ENCODE measurements around the gene BRD7.

Gene BRD7

DNA sequence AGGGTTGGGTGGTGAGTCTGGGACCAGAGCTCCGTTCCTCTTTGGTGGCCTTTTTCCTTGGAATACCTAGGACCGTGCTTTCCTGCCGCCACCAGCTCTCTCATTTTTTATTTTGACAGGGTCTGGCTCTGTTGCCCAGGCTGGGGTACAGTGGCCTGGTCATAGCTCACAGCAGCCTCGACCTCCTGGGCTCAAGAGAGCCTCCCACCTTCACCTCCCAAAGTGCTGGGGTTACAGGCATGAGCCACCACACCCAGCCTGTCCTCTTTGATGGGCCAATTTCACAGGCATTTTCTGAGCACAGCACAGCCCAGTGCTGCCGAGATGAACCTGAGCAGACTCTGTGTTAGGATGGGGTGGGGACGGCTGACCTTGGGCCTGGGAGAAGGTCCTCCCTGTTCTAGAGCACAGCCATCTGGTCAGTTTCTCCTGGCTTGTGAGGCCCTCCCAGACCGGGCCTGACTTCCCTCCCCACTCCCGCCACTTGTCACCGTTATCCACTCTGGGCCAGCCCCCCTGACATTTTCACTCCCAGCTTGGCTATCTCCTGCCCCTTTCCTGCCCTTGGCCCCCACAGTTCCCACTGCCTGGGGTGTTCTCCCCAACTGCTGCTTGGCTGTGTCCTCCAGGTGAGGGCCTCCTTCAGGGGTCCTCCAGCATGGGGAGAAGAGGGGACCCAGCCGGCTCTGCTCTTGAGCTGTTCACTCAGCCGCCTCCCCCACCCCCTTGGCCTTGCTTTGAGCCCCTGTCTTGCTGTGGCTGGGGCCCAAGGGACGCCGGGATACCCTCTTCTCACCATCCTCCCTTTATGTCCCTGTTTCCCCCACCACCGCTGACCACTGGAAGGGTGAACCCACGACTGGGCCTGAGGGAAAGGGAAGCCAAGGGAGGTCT, 97.4 kb downstream of the BRD7 start:
- DNase-seq: no peak

DNA sequence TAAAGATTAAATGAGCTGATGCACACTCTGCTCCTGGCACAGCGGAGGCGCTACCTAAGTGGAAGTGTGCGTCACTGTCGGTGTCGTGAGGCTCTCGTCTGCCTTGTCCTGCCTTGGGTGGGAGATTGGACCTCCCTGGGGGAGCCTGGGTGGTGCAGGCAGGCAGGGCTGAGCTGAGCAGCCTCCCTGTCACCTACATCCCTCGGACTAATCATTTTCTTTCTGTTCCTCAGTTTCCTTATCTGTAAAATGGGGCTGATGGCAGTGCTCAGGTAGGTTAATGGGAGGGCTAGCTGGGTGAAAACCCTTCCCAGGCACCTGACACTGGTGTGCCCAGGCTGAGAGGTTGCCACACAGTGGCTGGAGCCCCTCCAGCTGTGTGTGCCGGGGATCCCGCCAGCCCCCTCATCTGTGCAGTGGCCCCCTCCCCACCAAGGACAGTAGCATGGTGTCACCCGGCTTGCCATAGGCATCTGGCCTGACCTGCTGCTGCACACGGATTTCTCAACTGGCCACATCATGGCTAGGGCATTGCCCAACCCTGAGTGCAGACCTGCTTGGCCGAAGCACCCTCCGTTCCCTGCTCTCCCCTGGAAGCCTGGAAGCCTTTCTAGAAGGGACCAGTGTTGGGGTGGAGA, 98.2 kb downstream of the BRD7 start:
- DNase-seq: no peak

DNA sequence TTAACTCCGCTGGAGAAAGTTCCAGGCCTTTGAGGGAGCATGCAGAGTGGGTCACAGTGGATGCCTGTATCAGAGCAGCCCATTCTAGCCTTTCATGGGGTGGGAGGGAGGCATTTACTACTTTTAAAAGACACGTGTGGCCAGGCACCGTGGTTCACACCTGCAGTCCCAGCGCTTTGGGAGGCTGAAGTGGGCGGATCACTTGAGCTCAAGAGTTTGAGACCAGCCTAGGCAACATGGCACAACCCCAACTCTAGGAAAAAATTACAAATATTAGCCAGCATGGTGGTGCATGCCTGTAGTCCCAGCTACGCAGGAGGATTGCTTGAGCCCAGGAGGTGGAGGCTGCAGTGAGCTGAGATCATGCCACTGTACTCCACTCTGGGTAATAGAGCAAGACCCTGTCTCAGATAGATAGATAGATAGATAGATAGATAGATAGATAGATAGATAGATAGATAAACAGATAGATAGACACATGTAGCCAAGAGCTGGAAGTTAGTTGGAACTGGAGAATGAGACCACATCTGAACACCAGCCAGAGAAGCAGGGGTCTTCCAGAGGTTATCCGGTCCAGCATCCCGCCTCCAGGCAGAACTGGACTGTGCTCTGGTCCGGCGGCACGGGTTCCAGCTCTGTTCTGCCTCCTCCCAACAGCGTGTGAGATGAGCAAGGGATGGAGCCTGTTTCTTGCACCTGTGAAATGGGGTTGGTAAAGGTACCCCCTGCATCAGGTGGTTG, 98.8 kb downstream of the BRD7 start:
- DNase-seq: no peak

DNA sequence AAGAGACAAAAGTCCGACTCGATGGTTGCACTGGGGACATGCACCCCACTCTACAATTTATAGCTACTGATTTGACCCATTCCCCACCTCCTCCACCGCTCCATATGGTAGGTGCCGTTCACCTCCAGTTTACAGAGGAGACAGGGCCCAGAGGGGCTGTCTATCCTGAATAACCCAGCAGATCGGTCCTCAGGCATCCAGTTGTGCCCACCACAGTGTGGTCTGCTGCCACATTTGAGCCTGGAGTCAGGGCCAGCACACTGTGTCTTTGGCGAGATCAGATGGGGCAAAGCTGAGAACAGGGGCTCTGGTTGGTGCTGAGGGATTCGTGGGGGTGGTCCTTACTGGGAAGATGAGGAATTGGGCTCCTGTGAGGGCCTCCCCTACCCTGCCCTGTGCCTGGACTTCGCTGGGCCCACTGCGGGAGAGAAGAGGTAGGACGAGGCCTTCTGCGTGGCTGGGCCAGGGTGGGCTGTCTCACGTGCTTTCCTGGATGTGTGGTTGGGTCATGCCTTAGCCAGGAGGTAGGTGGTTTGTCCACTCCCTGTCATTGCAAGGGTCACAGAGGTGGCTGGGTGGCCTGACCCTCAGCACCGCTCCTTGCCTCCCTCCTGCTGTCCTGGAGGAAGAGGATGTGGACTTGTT, 99.6 kb downstream of the BRD7 start:
- no peak for DNase-seq

DNA sequence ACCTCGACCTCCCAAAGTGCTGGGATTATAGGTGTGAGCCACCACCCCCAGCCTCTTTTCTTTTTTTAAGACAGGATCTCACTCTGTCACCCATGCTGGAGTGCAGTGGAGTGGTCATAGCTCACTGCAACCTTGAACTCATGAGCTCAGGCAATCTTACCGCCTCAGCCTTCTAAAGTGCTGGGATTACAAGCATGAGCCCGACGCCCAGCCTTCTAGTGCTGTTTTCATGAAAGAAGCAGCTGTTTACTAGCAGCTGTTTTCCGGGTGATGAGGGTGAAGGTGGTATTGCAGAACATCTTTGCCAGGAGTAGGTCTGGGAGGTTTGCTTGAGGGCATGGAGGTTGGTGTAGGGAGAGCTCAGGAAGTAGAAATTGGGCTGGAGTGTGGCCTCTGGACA, 100.4 kb downstream of the BRD7 start:
- DNase-seq: no peak

DNA sequence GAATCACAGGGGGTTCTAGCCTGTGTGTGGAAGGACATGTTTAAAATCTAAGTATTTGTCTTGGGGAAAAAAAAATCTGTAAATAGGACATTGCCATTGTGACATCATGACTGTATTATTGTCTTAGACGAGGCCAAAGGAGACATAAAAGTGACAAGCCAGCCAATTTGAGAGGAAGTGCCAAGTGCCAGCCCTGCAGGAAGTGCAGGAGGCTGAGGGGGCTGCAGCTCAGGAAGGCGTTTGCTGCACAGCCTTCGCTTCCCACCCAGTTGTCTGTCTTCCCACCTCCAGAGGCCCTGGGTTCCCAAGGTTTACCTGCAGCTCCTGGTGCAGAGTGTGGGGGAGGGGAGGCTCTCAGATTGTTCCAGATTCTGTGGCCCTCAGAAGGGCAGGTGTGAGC, 101.1 kb downstream of the BRD7 start:
- no peak for DNase-seq

DNA sequence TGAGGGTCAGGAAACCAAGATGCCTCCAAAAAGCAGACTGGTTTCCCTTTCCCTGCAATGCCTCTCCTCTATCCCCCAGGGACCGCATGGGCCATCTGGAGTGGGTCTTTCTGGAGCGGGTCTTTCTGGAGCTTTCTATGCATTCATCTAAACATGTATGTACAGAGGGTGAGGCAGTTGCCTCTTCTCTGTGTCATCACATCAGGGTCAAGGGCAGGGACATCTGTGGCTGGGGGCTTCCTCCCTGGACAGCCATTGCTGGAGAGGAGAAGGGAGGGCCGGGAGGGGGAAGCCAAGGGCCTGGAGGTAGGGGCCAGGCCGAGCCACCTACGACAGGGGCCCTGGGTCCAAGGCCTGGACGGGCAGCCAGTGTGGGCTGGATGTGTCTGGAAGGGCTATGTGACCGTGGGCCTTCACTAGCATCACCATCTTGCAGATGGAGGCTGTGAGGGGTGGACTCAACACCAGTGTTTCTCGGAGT, 101.6 kb downstream of the BRD7 start:
- DNase-seq: no peak

DNA sequence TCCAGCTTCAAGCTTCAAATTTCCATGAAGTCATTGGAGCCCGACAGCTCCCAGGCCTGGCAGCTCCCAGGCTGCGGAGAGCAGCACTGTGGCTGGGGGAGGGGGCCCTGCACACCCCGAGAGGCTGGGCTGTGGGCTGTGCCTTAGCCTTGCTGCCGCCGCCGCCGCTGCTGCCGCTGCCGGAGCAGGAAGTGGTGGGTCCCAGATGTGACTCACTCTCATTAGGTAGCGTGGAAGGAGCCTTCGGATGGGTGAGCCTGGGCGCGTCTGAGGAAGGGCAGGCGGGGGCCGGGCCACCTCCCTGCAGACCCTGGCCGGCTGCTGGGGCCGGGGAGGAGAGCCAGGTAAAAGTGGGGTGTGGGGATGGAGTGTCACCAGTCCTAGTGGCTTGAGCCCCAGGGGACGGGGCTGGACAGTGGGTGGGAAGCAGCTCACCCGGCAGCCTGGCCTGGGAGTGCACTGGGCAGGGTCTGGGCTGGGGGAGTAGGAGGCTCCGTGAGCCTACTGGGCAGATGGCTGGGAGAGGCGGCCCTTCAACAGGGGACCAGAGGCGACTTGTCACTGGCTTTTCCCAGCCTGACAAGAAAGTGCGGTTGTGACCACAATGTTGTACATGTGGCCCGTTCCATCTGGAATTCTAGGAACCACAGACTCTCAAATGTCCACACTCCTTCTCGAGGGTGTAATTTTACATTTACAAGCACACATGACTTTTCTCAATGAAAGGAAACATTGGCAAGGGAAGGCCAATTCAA, 102.3 kb downstream of the BRD7 start, which contains the start of gene ADCY7:
Gene ADCY7 (plus strand): TSS at position 215 of the 755 bp plus-strand sequence. CDS start 21,629 bp downstream, outside the sequence.
- peak; percentile 67 to 70 for DNase-seq

Measured in inflammatory macrophage treated with lipopolysaccharide for 1 hour (primary cell).